ENCODE measurements around the gene SORCS2.

Gene SORCS2

GRCh38 chr4:7609316-7609715, 417.0 kb downstream of the SORCS2 start:
- DNase-seq: no peak

GRCh38 chr4:7610022-7610670, 417.8 kb downstream of the SORCS2 start:
- no peak for DNase-seq

GRCh38 chr4:7610841-7611240, 418.5 kb downstream of the SORCS2 start:
- no peak for DNase-seq

GRCh38 chr4:7612311-7612897, 420.1 kb downstream of the SORCS2 start:
- DNase-seq: no peak

- no peak for DNase-seq
These were observed 422.1 kb downstream of the SORCS2 start for GRCh38 chr4:7614350-7614949.

GRCh38 chr4:7616193-7616592, 423.9 kb downstream of the SORCS2 start:
- no peak for DNase-seq

- DNase-seq: no peak
These were observed 426.0 kb downstream of the SORCS2 start for GRCh38 chr4:7618361-7618760.

GRCh38 chr4:7620086-7620813, 427.9 kb downstream of the SORCS2 start:
- no peak for DNase-seq

GRCh38 chr4:7620814-7621176, 428.5 kb downstream of the SORCS2 start:
- DNase-seq: no peak

- no peak for DNase-seq
These were observed 429.1 kb downstream of the SORCS2 start for GRCh38 chr4:7621252-7622035.

GRCh38 chr4:7622371-7622770, 430.0 kb downstream of the SORCS2 start:
- no peak for DNase-seq

GRCh38 chr4:7623468-7623867, 431.1 kb downstream of the SORCS2 start:
- DNase-seq: no peak

- no peak for DNase-seq
These were observed 432.1 kb downstream of the SORCS2 start for GRCh38 chr4:7624396-7624980.

GRCh38 chr4:7625071-7625470, 432.7 kb downstream of the SORCS2 start:
- no peak for DNase-seq

- DNase-seq: no peak
These were observed 434.2 kb downstream of the SORCS2 start for GRCh38 chr4:7626531-7626930.

- DNase-seq: no peak
These were observed 435.2 kb downstream of the SORCS2 start for GRCh38 chr4:7627251-7628250.

- no peak for DNase-seq
These were observed 436.1 kb downstream of the SORCS2 start for GRCh38 chr4:7628432-7628831.

GRCh38 chr4:7629501-7630254, 437.3 kb downstream of the SORCS2 start:
- DNase-seq: no peak

GRCh38 chr4:7630568-7631287, 438.4 kb downstream of the SORCS2 start:
- no peak for DNase-seq
